Measurements from ENCODE around the gene S1PR5. TPM values are rescaled to one million over a fixed set of nuclear protein-coding genes. Genes with fewer than 3 reads are reported as not detected.
A peak's percentile ranks its signal among the peaks of the same experiment; 100 is the strongest.

Gene S1PR5, protein sequence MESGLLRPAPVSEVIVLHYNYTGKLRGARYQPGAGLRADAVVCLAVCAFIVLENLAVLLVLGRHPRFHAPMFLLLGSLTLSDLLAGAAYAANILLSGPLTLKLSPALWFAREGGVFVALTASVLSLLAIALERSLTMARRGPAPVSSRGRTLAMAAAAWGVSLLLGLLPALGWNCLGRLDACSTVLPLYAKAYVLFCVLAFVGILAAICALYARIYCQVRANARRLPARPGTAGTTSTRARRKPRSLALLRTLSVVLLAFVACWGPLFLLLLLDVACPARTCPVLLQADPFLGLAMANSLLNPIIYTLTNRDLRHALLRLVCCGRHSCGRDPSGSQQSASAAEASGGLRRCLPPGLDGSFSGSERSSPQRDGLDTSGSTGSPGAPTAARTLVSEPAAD
- 1 to 10 TPM in 1 of 3 donors, under 1 TPM in 2; 0.16 to 1.2 (median 0.66) TPM for total RNA-seq

GRCh38 chr19:10517361-10517759 is at the start of gene S1PR5:
S1PR5 (minus strand) TSS chr19:10517447; CDS start chr19:10515011, 2,436 bp downstream.
- no peaks in the 10 kb centered on the region for H3K9me3 ChIP-seq
- intact Hi-C loops (cut with DNase I; ENCODE audit: low total_unique reads): no loop called here
- TF ChIP-seq POLR2AphosphoS5 (IDR thresholded peaks at IDR 0.05) (no peak), CTCF (IDR thresholded peaks at IDR 0.05) (no peak), POLR2A (IDR thresholded peaks at IDR 0.05) (no peak)
- H3K27me3 ChIP-seq: peaks cover 0 to 20% of the 10 kb centered on the region in 2 donors
- peak within 1 kb of the TSS; percentile 17 to 69 (median 61) for H3K4me3 ChIP-seq
- no peak for DNase-seq (ENCODE audit: low spot score in 2 of 2)
- H3K4me1 ChIP-seq: no peaks in the 10 kb centered on the region
- peak within 1 kb of the TSS; percentile 40 to 45 for H3K27ac ChIP-seq
- no peaks in the 10 kb centered on the region for H3K36me3 ChIP-seq

DNA sequence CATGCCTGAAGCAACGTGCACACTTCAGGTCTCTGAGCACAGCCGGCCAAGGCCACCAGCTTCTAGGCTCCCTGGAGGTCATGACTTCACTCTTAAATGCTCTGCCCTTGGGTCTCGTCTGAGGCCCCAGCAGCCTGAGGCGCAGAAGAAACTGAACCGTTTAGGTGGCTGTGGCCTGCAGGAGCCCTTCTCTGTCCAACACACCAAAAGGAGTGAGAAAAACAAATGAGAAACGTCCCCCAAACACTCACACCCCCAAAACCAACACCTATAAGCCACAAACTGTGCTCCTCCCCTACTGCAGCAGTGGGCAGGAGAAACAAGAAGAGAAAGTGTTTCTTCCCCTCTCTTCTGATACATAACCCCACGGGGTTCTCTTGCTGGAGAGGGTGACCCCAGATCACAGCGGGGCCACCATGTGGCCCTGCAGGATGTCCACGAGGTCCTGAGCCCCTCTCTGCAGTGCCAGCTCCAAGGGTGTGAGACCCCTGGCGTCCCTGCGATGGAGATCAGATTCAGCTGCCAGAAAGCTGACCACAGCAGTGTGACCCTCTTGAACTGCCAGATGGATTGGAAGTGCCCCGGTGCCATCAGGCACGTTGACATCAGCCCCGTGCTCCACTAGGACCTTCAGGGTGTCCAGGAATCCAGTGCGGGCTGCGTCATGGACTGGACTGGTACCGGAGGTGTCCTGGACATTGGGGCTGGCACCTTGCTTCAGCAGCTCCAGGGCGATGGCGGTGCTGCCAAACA is 49.6 kb upstream of the S1PR5 start:
- H3K4me3 ChIP-seq: peak overlapping the region; percentile 87 to 91 (median 90)
- no peaks in the 10 kb centered on the region for H3K36me3 ChIP-seq
- H3K27ac ChIP-seq: peak overlapping the region; percentile 80 to 89
- H3K4me1 ChIP-seq: peaks cover 0 to 12% of the 10 kb centered on the region in 2 donors
- H3K27me3 ChIP-seq: no peaks in the 10 kb centered on the region
- TF ChIP-seq CTCF (IDR thresholded peaks at IDR 0.05) (no peak), POLR2AphosphoS5 (IDR thresholded peaks at IDR 0.05) (no peak), POLR2A (IDR thresholded peaks at IDR 0.05) (no peak)
- intact Hi-C loops (cut with DNase I; ENCODE audit: low total_unique reads): loop anchor here (1.0 kb wide), 1 partner anchor 32 kb away; no protein-coding TSS in a partner anchor
- H3K9me3 ChIP-seq: no peaks in the 10 kb centered on the region
- DNase-seq (ENCODE audit: low spot score in 2 of 2): no peak

DNA sequence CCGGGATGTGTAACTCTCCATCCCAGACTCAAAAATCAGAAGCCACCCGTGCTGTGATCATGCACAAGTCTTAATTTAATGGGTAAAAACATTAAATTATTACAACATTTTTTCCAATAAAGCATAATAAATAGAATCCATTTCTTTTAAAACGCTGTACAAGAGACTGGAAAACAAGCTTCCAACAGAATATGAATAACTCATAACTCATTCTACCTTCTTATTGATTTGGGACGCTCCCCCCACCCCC is 49.1 kb upstream of the S1PR5 start:
- Histone ChIP-seq H3K4me3 (peak overlapping the region; percentile 87 to 91 (median 90)), H3K27ac (peak overlapping the region; percentile 80 to 89), H3K36me3 (no peaks in the 10 kb centered on the region), H3K27me3 (no peaks in the 10 kb centered on the region), H3K4me1 (peaks cover 0 to 12% of the 10 kb centered on the region in 2 donors), H3K9me3 (no peaks in the 10 kb centered on the region)
- intact Hi-C loops (cut with DNase I; ENCODE audit: low total_unique reads): loop anchor here (1.0 kb wide), 1 partner anchor 31 kb away; no protein-coding TSS in a partner anchor
- TF ChIP-seq POLR2AphosphoS5 (IDR thresholded peaks at IDR 0.05) (no peak), CTCF (IDR thresholded peaks at IDR 0.05) (no peak), POLR2A (IDR thresholded peaks at IDR 0.05) (no peak)
- no peak for DNase-seq (ENCODE audit: low spot score in 2 of 2)

DNA sequence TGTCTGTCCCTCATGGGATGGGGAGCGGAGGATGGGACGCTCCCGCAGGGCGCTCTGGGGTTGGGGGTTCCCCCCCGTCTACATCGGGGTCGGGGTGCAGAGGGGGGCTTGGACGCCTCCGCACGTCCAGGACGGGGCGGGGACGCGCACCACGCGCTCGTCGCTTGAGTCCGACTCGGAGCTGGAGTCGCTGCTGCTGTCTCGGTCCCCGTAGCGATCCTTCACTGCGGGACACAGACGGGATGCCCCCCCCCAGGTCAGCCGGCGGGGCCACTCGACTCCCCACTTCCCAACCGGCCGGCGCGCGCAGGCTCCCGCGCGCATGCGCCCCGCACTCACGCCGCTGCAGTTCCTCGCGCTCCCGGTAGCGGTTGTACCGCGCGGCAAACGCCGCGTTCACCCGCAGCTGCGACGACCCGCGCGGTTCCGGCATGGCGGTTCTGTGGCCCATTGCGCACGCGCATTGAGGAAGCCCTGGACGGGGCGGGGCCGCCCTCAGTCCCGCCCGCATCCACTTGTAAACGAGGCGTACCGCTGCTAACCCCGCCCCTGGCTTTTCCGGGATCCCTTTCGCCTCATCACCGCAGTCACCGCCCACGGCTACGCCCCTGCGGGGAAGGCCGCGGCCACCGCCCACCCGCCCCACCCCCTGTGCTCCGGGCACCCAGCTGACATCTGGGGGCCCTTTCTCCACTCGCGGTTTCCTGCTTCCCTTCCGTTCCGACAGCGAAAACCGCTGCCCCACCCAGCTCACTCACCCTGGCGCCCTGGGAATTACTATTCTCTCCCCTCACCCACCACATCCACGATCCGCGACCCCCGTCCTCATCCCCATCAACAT is 48.5 kb upstream of the S1PR5 start, which contains the start of gene KRI1:
Gene KRI1, minus strand, starts transcription at position 444 of the 841 bp plus-strand sequence. Its CDS starts 11 bp downstream, at position 433.
- intact Hi-C loops (cut with DNase I; ENCODE audit: low total_unique reads): loop anchor here (1.0 kb wide), 1 partner anchor 30 kb away; no protein-coding TSS in a partner anchor
- no peaks in the 10 kb centered on the region for H3K9me3 ChIP-seq
- peaks cover 0 to 12% of the 10 kb centered on the region in 2 donors for H3K4me1 ChIP-seq
- peak within 1 kb of the TSS; percentile 87 to 91 (median 90) for H3K4me3 ChIP-seq
- H3K36me3 ChIP-seq: no peaks in the 10 kb centered on the region
- H3K27ac ChIP-seq: peak within 1 kb of the TSS; percentile 80 to 89
- DNase-seq (ENCODE audit: low spot score in 2 of 2): peak; percentile 96 to 97
- no peaks in the 10 kb centered on the region for H3K27me3 ChIP-seq
- TF ChIP-seq CTCF (IDR thresholded peaks at IDR 0.05) (peak; percentile 24 to 51 (median 38)), POLR2A (IDR thresholded peaks at IDR 0.05) (peak; percentile 68), POLR2AphosphoS5 (IDR thresholded peaks at IDR 0.05) (peak; percentile 55 to 77 (median 76))

Data from breast epithelium (tissue), 4 donors.